GM12864 (cell line): ENCODE measurements around the gene LYPD8.

ENCODE experiments used
- DNase-seq: peaks from one replicate; pipeline ENCODE4 v3.0.0-alpha.2; 2011; ENCODE audit warnings: low read depth
- H3K4me3 ChIP-seq: 2 replicates; pipeline ENCODE4 v1.5.1; 2011; ENCODE audit warnings: mild to moderate bottlenecking, low read depth, low read length, control low read depth
- TF ChIP-seq, protein P1 (sequence below): IDR thresholded peaks from 2 replicates; pipeline ENCODE4 v1.5.1; 2011; ENCODE audit warnings: low read depth, mild to moderate bottlenecking, moderate library complexity, low read length, control low read depth, inconsistent platforms; ENCODE audit errors: missing control alignments

LYPD8 gene

DNA sequence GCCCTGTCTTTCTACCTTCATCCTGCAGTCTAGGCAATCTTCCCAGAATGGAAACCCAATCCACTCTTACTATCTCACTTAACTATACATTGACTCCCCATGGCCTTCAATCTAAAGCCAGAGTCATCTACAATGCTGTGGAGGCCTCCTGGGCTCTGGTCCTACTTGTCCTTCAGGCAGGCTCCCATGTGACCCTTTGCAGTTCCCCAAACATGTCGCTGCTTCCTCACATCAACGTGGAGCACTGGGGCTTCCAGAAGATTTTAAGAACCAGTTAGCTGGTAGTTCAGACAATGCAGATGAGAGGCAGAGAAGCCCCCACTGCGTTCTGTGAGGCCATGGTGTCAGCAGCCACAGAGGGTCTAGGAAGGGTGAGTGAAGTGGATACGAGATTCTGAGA is 18.6 kb downstream of the LYPD8 start:
- no peak for DNase-seq
- TF ChIP-seq, protein P1, sequence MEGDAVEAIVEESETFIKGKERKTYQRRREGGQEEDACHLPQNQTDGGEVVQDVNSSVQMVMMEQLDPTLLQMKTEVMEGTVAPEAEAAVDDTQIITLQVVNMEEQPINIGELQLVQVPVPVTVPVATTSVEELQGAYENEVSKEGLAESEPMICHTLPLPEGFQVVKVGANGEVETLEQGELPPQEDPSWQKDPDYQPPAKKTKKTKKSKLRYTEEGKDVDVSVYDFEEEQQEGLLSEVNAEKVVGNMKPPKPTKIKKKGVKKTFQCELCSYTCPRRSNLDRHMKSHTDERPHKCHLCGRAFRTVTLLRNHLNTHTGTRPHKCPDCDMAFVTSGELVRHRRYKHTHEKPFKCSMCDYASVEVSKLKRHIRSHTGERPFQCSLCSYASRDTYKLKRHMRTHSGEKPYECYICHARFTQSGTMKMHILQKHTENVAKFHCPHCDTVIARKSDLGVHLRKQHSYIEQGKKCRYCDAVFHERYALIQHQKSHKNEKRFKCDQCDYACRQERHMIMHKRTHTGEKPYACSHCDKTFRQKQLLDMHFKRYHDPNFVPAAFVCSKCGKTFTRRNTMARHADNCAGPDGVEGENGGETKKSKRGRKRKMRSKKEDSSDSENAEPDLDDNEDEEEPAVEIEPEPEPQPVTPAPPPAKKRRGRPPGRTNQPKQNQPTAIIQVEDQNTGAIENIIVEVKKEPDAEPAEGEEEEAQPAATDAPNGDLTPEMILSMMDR = no peak
- no peak overlapping the region for H3K4me3 ChIP-seq

DNA sequence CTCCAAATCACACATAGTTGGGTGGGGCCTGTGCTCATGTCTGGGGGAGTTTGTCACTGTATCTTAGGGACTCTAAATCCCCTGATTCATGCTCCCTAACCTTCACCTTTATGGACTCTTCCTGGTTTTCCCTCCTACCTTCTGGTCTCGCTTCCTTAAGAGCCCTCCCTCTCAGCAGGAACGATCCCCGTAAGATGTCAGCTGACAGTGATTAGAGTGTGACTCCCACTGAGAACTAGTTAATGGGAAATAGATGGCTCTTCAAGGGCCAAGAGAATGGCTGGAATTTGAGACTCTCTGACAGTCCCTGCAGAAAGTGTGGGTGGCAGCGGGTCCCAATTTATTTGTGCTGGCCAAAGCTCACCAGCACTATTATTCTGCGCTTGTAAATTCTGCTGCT is 22.0 kb downstream of the LYPD8 start:
- H3K4me3 ChIP-seq = no peak overlapping the region
- TF ChIP-seq, protein P1 = no peak
- DNase-seq = no peak

DNA sequence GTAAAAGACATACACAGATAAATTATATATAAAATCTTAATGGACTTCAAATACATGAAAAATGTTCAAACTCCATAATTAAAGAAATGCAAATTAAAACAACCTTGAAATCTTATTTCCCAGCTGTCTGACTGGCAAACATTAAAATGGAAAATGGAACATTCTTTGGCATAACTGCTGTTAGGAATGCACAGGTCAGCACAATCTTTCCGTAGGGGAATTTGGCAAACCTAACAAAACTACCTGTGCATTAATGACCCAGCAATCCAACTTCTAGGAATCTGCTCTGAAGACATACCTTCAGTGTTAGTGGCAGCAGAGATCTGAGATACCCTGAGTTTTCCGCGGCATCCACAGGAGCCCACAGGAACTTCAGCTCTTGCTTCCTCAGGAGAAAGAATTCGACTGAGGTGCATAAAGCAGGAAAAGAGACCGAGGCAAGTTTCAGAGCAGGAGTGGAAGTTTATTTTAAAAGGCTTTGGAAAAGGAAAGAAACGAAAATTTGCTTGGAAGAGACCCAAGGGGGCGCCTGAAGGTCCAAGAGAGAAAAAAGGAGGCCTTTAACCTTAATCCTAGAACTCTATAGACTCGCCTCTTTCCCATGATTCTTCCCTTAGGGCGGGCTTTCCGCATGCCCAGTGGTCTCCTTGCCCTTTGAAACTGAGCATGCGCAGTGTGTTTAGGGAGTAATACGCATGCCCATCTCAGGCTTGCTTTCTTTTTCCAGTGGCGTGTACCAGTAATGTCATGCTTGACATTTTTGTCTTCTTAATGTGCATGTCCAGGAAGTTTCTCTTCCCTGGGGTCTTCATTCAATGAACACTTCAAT is 24.8 kb downstream of the LYPD8 start:
- TF ChIP-seq, protein P1 = no peak

DNA sequence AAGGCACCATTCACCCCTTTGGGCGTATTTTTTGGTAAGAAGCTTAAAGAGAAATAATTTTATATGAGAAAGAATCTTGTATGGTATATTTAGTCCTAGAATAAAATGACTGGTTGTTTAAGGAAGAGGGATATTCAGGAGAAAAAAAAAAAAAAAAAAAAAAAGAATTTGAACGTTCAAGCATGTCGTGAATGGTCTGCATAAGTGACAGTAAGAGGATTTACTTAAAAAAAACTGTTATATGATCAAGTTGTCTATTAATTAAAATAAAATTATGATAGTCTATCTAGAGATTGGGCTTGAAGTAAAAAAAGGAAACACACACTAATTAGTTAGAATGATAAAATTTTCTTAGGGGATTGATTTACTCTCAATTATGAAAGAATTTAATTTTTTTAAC is 41.3 kb downstream of the LYPD8 start:
- no peak overlapping the region for H3K4me3 ChIP-seq
- DNase-seq = no peak
- TF ChIP-seq, protein P1 = no peak

More for the DNA sequence above, 24.8 kb downstream of the LYPD8 start:
- H3K4me3 ChIP-seq = no peak overlapping the region
- no peak for DNase-seq

DNA sequence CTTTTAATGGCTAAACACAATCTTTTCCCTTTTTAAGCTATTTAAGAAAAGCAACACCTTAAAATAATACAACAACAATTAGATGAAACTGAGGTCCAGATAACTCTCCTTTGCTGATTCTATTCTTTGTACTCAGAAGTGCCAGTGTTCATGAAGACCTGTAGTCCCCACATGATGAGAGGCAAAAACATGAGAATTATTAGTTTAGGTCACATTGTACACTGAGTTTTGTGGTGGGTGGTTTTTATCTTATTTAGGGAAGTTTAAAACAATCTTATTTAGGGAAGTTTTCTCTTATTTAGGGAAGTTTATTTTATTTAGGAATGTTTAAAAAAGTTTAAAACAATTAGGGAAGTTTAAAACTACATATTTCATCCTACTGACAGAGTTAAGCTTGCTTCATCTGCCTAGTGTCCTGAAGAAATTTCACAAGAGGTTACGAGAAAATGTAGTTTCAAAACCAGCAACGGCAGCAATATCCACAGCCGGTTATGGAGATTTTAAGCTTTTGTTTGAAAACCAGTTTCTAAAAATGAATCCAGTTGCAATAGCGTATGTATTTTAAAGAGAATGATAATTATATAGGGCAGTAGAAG is 45.2 kb downstream of the LYPD8 start:
- no peak for DNase-seq
- no peak overlapping the region for H3K4me3 ChIP-seq
- TF ChIP-seq, protein P1 = no peak

DNA sequence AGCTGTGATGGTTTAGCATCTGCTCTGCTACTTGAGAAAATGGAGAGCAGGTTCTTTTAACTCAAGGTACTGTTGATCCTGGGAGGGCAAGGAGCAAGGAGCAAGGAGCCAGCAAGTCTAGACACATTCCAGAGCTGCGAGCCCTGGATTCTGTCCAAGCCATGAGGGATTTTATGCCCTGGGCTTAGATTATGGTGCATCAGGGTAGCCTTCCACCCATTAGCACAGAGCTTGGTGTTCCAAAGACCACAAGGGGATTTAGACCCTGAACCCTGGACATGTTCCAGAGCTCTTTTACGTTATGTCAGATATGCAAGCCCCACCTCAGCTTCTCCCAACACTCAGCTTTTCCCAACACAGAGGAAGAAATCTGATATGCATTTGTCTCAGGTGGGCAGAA is 51.0 kb downstream of the LYPD8 start:
- no peak overlapping the region for H3K4me3 ChIP-seq
- DNase-seq = no peak
- TF ChIP-seq, protein P1 = no peak
